ENCODE data around the gene LRRC72.
"Not testable (repeated sequence)": the region's sequence is repeated elsewhere in the genome, so short reads cannot be mapped to it uniquely, and the experiment has no call there.

The LRRC72 gene

DNA sequence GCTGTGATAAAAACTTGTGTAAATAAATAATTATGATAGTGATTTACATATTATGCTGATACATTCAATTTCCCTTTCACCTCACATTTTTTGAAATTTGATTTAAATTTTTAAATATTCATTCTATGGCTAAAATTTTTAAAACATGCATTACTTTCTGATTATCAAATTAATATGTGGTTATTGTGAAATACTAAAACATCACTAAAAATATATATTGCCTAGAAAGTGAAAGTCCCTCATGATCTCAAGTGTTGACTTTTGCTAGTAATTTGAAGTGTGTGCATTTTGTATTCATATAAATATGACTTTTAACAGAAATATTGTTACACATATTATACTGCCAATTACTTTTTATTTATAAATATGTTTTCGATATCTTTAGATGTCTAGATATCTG lies 3.1 kb downstream of the LRRC72 start:
- DNase-seq, result no peak

DNA sequence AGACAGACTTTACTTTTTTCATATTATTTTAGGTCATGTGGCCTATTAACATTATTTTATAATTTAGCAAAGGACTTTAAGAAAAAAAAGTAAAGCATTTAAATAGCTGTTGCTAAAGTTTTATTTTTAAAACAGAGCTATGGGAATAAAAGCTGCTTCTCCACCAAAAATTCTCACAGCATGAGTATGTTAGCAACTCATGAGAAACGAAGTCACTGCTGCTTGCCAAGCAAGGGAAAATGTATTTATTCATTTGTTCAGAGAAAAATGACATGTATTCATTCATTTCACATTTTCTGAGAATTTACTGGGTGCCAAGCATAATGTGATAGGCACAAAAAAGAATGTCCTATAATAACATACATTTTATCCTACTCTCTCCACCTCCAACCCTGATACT lies 5.1 kb downstream of the LRRC72 start:
- DNase-seq, result no peak

DNA sequence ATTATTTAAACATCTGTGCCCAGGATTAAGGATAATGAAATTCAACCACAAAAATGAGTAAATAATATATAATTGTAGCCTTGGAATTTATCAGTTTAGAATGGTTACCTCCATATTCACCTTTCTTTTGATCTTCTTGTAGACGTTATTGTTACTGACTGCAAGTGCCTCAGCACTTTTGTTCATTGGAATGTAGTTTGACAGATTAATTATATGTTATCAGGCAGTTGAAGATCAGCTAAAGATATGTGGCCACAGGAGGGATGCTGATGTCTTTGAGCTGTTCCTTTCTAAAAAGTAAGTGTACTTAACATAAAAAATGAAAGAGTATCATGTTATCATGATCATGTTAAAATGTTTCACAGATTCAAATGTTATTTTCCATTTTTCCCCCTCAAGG lies 5.6 kb downstream of the LRRC72 start:
- DNase-seq, result no peak

DNA sequence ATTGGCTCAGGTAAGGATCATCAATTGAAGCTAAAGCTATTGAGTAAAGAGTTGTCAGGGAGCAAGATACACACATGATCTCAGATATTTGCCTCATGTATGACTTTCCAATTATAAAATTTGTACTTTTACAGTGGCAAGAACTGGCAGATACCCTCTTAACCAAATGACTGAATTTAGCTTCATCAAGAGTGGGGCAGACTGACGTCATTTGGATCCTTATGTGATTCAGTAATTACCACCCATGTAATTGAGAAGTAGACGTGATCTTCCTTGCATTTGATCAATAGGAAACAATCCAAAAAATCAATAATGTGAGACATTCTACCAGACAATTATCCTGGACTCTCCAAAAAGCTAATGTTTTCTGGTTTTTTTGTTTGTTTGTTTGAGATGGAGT lies 8.9 kb downstream of the LRRC72 start:
- DNase-seq, result no peak

DNA sequence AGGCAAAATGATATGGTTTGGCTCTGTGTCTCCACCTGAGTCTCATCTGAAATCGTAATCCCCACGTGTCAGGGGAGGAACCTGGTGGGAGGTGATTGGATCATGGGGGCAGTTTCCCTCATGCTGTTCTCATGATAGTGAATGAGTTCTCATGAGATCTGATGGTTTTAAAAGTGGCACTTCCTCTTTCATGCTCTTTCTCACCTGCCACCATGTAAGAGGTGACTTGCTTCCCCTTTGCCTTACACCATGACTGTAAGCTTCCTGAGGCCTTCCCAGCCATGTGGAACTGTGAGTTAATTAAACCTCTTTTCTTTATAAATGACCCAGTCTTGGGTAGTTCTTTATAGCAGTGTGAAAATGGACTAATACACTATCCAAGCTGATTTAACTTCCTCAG lies 13.9 kb downstream of the LRRC72 start:
- not testable (repeated sequence) for DNase-seq

DNA sequence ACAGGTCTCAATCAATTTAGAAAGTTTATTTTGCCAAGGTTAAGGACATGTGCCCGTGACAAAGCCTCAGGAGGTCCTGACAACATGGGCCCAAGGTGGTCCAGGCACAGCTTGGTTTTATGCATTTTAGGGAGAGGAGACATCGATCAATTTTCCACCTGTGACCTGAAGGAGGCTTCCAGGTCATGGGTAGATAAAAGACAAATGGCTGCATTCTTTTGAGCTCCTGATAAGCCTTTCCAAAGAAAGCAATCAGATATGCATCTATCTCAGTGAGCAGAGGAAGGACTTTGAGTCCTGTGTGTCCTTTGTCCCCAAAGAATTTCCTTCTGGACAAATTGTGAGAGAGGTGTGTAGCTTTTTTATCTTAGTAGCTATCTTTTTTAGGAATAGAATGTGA lies 15.8 kb downstream of the LRRC72 start:
- no peak for DNase-seq

DNA sequence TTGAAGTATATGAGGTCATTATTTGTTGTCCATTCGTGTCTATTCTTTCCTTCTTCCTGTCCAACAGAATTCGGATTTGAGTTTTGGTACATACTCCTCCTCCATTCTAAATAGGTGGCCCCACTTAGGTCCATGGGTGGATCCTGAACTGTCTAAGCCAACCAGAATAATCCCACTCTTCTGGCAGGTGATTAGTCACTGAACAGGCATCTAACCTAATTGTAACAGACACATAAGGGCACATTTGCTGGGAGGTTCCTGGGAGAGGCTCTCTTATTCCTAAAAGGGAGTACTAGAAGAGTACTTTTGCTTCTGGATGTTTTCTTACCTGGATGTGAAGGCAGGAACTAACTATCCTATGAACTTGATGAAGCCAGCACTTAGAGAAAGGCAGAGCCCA lies 16.8 kb downstream of the LRRC72 start:
- no peak for DNase-seq

DNA sequence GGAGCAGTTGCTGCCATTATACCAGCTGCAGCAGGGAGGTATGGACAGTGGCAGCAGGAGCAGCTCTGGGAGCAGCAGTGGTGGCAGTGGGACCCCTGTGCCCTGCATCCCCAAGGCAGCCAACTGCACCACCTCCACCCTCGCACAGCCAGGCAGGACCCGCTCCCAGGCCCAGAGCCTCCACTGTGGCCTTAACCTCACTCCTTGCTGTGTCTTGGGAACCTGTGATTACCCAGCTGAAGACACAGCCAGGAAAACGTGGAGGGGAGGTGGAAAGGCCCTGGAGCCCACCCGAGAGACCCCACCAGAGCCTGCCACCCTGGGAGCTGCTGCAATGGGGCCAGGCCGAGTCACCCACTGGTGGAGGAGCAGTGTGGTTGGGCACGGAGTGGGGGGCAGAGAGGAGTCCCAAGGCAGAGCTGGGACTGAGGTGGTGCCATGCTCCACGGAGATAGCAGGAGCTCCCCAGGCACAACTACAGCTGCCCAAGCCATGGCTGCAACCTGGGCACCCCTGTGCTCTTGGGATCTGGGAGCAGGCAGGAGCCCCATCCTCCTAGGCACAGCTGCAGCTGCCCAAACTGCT lies 20.4 kb downstream of the LRRC72 start:
- no peak for DNase-seq

DNA sequence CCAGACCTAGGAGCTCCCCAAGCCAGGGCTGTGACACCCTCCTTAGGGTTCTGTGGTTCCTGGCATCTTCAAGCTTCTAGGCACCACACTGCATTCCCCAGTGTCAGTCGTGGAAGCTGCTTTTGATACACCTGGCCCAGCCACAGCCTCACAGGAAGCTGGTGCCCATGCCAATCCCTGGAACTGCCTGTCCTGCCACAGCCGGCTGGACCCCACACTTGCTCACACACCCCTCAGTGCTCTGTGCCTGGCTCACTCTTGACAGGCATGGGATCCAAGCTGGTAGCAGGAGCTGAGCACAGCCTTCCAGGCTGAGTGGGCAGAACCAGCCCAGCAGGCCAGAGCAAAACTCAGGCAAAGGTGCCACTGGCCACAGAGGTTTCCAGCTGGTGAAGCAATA lies 21.8 kb downstream of the LRRC72 start:
- no peak for DNase-seq

DNA sequence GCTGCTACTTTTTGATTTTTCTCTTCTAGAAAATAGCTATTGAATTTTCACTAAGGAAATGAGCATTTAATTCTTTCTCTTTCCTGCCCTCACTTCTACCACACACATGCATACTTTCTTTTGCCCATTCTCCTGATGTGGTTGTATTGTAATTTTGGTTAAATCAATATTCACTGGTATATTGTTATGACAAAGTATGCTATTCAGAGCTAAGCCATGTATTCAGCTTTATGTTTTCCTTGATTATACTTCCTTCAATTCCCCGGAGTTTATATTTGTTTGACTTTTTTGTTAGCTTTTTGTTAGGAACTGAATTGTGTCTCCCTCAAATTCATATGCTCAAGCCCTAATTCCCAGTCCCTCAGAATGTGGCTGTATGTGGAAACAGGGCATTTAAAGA lies 24.0 kb downstream of the LRRC72 start:
- DNase-seq, result no peak

DNA sequence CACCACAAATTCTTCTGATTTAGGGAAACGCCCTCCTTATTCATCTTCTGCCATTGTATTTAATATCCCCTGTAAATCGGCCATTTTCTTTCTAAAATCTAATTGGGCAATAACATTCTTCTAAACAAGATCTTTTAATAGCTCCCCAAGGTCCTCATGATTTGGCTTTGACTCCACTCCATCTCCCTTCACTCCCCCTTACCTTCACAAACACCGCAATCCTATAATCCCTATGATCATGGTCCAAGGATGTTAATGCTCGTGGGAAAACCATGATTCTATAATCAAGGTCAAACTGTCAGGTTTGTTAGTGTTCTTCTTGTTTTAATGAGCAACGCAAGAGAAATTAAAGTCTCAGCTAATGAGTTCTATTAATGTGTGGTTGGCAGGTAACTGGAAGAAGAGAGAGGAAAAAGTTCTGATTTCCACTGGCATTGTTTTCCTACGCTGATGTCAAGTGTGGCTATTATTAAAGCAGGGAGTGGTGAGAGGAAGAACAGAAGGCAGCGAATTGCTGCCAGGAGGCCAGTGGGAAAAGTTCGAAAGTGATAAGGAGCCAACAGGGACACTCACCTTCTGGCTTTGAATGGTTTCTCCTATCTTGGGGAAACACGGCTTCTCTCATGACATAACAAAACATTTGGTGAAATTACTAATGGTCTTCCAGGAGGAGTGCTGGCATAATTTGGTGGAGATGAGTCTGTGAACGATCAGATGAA lies 28.1 kb downstream of the LRRC72 start:
- DNase-seq, result no peak

DNA sequence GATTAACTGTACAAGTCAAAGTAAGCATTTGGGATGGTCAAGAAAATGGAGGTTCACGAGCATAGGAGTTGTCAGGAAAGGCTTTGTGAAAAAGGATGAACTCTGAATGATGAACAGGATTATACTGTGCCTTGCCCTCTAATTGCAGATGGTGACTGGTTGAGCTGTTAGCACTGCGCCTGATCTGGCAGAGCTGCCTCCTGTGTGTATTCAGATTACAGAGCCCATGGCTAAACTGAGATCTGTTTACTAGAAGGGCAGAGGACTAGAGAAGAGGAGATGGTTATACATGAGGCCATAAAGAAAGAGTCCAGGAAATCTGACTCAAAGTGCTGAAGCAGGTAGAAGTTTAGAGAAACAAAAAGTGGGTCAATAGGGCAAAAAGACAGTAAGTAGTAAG lies 29.7 kb downstream of the LRRC72 start:
- DNase-seq, result no peak

DNA sequence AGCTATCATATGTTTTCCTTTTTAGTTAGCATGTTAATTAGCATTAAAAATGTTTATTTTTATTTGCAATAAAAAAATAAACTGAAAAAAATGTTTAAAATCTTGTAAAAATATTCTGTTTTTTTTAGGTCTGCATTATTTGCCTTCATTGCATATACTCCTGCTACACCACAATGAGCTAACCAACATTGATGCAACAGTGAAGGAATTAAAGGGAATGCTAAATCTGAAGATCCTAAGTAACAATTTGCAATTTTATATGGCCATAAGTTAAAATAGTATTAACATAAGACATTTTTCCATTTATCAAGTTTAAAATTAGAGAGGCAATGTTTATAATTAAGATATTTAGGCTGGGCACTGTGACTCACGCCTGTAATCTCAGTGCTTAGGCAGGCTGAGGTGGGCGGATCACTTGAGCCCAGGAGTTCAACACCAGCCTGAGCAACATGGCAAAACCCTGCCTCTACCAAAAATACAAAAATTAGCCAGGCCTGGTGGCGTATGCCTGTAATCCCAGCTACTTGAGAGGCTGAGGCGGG lies 32.2 kb downstream of the LRRC72 start:
- DNase-seq, result no peak

DNA sequence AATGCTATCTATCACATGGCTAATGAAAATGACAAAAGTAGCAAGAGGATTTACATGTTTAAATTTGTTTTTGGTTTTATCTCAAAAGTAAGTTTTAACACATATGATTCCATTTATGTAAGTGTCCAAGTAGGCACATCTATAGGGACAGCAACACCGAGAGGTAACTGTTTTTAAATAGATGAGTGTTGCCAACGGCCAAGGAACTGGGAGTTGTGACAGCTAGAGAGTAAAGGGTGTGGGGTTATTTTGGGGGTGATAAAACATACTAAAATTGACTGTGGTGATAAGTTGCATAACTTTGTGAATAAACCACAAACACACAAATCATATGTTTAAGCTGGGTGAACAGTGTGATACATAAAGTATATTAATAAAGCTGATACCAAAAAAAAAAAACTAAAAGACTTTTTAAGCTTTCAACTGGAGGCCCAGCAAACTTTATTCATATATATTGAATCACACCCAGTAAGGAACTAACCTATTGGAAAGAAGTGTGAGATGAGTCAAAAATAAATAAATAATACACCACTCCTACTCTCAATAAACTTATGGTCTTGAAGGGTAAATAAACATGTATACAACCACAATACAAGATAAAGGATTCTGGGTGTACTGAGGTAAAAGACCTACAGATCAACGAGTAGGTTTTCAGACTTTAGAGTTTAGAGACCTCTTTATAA lies 33.0 kb downstream of the LRRC72 start:
- no peak for DNase-seq

DNA sequence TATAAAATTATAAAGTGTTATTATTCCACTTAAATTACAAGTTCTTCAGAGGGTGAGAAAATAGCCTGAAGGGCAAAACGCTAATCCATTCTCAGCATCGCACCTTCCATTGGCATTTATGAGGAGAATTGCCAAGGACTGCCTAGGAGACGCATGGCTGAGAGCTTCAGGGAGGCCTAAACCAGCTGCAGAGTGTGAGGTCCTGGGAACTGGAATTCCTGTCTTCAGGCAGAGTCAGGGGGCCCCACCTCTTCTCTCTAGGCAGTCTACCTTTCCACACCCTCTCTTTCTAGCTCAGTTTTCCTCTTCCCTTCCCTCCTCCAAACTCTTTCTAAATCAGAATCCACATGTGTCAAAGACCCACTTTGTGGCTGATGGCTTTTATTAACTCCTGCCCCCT lies 35.3 kb downstream of the LRRC72 start:
- no peak for DNase-seq

DNA sequence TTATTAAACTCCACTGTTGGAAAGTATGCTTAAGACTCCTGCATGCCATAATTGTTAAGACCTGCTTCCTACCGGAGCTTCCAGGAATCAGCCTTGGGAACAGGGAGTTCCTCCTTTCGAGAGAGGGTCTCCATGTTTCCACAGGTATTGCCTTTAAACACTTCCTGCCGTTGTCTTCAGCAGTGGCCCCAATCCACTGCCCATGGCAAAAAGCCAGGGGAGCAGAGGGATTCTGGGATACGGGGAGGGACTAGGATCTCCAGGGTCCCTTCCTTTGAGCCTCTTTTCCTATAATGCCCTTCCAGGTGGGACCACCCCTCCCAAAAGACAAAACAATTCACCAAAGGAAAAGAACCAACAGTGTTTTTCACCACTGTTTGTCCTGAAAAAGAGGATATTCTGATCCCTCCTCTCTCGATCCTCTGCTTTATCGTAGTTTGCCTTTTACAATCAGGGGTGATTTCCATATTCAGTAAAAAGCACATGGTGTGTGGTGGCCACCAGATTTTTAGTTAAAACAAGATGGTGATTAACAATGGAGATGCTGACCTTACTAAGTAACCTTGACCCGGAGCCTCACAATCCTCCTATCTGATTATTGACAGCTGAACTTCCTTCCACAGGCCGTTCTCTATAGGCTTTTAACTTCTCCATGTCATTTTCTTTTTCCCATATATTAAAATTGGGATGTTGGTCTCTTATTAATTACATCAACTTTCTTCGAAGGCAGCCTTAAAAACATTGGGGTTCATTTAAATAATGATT lies 36.0 kb downstream of the LRRC72 start:
- no peak for DNase-seq

DNA sequence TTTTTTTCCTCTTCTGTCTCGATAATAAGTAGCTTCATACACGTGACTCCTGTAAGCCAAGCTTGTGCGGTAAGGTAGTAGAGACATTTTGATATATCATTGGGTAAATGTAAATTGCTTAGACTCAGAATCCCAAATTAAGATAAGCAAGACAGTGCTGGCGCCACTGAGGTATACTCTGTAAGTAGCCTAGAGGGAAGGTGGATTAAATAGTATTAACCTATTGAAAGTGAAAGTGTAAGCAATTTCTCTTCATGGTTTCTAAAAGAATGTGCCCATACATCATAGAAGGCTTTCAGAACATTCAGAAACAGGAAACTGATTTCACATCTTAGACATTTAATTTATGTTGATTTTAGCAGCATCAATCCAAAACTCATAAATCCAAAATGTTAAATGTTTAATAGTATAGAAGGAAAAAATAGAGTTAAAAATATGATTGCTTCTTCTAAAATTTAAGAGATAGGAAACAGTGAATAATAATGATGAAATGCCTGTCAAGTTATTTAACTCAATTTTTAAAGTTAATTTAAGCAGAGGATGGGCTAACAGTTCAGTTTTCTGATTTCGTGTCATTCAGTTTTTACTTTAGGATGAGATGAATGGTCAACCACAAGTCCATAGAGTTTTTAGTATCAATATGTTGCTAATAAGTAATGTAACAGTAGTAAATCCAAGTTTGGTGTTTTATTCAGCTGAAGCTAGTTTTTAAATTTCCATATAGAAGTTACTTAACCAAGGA lies 36.8 kb downstream of the LRRC72 start:
- no peak for DNase-seq

DNA sequence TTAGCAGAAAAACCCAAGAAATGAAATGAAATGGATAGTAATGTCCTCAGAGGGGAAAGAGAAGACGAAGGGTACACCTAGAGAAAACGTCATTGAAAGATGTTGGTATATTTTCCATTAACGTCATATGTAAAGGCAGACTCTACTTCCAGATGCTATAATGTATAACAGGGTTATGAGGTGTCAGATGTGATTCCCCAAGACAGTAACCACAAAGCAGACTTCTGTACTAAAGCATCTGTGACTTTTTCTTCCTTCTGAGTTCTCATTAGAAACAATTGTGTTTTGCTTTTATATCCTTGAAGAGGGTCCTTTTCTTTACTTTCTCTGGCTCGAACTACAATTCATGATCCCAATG lies 37.4 kb downstream of the LRRC72 start:
- DNase-seq, result no peak

DNA sequence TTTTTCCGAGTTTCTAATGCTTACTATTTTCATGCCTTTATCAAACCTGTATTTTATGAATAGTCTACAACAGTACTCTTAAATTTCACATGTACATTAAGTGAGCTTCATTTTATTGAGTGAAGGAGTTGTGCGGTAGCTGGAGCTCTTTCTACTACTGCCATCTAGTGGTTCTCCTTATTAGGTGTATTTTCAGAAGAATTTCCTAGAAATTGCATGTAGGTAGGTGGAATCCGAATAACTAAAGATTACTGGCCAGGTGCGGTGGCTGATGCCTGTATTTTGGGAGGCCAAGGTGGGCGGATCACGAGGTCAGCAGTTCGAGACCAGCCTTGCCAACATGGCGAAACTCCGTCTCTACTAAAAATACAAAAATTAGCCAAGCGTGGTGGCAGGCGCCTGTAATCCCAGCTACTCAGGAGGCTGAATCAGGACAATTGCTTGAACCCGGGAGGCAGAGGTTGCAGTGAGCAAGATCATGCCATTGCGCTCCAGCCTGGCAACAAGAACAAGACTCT lies 38.3 kb downstream of the LRRC72 start:
- DNase-seq, result peak; percentile 76

DNA sequence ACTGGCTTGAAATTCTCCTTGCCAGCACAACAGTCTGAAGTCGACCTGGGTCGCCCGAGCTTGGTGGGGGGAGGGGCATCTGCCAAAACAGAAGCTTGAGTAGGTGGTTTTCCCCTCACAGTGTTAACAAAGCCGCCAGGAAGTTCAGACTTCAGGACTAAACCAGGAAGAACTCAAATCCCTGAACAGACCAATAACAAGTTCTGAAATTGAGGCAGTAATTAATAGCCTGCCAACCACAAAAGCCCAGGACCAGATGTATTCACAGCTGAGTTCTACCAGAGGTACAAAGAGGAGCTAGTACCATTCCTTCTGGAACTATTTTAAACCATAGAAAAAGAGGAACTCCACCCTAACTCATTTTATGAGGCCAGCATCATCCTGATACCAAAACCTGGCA lies 45.3 kb downstream of the LRRC72 start:
- no peak for DNase-seq

DNA sequence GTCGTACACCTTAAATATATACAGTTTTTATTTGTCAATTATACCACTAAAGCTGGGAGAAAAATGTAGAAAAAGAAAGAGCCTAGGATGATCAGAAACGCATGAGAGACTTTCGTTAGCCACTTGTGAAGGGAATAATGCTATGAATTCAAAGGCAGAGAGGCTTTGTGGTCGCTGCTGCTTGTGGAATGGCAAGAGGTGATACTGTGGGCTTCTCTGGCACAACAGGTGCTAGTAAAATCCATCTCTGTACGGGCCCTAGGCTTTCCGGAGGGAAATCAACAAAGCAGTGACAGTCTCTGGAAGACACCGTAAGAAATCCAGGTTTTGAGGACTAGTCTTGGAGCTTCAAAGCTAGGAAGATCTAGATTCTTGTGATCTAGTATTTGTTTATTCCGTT lies 52.6 kb downstream of the LRRC72 start:
- no peak for DNase-seq

DNA sequence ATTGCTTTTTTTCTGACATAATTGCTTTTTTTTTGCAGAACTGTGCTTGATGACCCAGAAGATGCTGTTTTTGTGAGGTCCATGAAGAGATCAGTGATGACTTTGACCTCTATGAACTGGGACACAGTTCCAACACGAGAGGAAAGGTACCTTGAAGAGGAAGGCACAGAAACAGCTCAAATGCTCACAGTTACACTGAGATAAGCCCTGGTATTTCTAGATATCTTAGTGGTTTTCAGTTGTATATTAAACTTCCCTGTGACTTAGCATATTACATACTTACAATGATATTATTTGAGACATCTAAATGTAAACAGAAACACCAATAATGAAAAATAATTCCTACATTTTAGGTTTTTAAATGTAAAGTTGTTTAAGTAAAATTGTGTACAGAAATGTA lies 54.7 kb downstream of the LRRC72 start:
- DNase-seq, result no peak

DNA sequence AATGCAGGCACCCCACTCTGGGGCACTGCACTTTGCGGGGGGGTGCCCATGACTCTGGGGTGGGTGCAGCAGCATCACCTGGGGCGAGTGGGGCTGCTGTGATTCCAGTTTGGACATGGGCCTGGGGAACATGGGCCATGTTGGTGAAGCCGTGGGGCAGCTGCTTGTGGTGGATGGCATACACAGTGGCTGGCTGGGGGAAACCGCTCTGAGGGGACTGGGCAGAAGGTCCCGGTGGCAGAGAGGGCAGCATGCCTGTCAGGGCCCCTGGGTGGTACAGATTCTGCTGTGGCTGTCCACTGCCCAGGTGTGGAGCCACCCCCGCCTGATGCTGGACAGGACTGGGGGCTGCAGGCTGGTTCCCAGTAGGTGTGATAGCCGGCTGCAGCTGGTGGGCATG lies 57.2 kb downstream of the LRRC72 start:
- DNase-seq, result no peak
